GM18520 (cell line): ENCODE results near the gene KLC4.

Experiments
- ATAC-seq: cut with Tn5 transposase; IDR thresholded peaks from one replicate; pipeline ENCODE4 v1.9.1; 2021; ENCODE audit not compliant: unreplicated experiment

KLC4 gene

GRCh38 chr6:43059168-43060033 is at the start of gene KLC4, which contains the start of gene MRPL2:
Gene KLC4 (plus strand): TSS chr6:43059631. CDS start chr6:43061336, 1,705 bp downstream.
Gene MRPL2 (minus strand): TSS chr6:43059434. CDS start chr6:43059381, 53 bp downstream.
- peak; percentile 95 for ATAC-seq

GRCh38 chr6:43011207-43011606 is 48.2 kb upstream of the KLC4 start:
- no peak for ATAC-seq

- ATAC-seq, result no peak
Measured at GRCh38 chr6:43012364-43012763, 47.1 kb upstream of the KLC4 start.

GRCh38 chr6:43013097-43013842 is 46.2 kb upstream of the KLC4 start:
- ATAC-seq, result no peak

- ATAC-seq, result peak; percentile 87
Measured at GRCh38 chr6:43013843-43014433, 45.5 kb upstream of the KLC4 start, which contains the start of the genes KLHDC3 and MEA1. Gene KLHDC3 (plus strand): TSS chr6:43014249. CDS start chr6:43017193, 2,944 bp downstream. Gene MEA1 (minus strand): TSS chr6:43013946. CDS start chr6:43013813, 133 bp downstream.

- ATAC-seq, result no peak
Measured at GRCh38 chr6:43014434-43014909, 45.0 kb upstream of the KLC4 start.

- ATAC-seq, result no peak
Measured at GRCh38 chr6:43016176-43016942, 43.1 kb upstream of the KLC4 start.

- ATAC-seq, result no peak
Measured at GRCh38 chr6:43016943-43017334, 42.5 kb upstream of the KLC4 start.

- no peak for ATAC-seq
Measured at GRCh38 chr6:43019152-43019551, 40.3 kb upstream of the KLC4 start.

GRCh38 chr6:43020052-43020705 is 39.3 kb upstream of the KLC4 start:
- no peak for ATAC-seq

GRCh38 chr6:43020847-43021246 is 38.6 kb upstream of the KLC4 start:
- ATAC-seq, result no peak

- ATAC-seq, result no peak
Measured at GRCh38 chr6:43021270-43022047, 38.0 kb upstream of the KLC4 start, which contains the start of gene RRP36. Gene RRP36 (plus strand): TSS chr6:43021623. CDS start chr6:43021655, 32 bp downstream.

GRCh38 chr6:43024436-43024835 is 35.0 kb upstream of the KLC4 start:
- no peak for ATAC-seq

GRCh38 chr6:43026365-43026764 is 33.1 kb upstream of the KLC4 start:
- no peak for ATAC-seq

- ATAC-seq, result no peak
Measured at GRCh38 chr6:43029120-43029519, 30.3 kb upstream of the KLC4 start.

GRCh38 chr6:43032326-43032725 is 27.1 kb upstream of the KLC4 start:
- ATAC-seq, result no peak

GRCh38 chr6:43033496-43034189 is 25.8 kb upstream of the KLC4 start:
- ATAC-seq, result no peak

- no peak for ATAC-seq
Measured at GRCh38 chr6:43034190-43034525, 25.3 kb upstream of the KLC4 start.
